ENCODE results near the gene RDH12.
"Not testable (repeated sequence)": the region's sequence is repeated elsewhere in the genome, so short reads cannot be mapped to it uniquely, and the experiment has no call there.

RDH12 gene

DNA sequence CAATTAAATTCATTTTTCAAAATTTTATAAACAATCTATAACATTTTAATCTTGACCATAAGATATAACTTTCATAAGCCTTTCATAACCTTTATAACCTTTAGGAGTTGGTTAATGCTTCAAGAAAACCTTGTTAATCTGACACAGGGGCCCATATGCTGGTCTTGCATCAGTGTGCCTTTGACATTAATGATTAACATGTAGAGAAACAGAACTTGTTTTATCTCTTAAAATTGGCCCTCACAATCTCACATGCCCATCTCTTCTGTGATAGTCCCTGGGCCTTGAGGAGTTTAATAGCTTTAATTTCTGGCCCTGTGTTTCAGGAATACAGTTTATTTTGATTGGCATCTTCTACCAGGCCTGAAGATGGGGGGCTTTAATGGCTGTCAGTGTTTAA lies 7.7 kb downstream of the RDH12 start:
- DNase-seq: not testable (repeated sequence)

DNA sequence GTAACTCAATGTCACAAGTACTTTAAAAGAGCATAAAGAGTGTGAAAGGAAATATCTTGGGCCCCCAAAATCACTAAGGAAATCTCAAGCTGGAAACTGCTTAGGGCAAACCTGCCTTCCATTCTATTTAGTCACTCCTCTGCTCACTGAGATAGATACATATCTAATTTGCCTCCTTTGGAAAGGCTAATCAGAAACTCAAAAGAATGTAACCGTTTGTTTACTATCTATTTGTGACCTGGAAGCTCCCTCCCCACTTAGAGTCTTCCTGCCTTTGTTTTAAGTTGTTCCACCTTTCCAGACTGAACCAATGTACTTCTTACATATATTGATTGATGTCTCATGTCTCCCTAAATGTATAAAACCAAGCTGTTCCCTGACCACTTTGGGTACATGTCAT lies 8.1 kb downstream of the RDH12 start:
- DNase-seq: not testable (repeated sequence)

DNA sequence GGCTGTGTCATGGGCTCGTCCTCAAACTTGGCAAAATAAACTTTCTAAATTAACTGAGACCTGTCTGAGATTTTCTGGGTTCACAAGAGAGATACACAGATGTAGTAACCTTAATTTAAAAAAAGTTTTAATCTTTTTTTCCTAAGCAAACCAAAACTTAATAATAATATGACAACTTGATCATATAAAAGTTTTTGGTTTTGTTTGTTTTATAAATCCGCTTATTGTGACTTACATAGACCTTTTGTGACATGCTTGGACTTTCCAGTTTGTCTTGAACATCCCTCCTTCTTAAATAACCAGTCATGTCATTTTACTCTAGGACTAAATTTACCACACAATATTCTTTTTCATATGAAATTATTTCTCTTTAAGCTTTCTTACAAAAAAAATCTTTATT lies 8.5 kb downstream of the RDH12 start:
- DNase-seq: no peak

DNA sequence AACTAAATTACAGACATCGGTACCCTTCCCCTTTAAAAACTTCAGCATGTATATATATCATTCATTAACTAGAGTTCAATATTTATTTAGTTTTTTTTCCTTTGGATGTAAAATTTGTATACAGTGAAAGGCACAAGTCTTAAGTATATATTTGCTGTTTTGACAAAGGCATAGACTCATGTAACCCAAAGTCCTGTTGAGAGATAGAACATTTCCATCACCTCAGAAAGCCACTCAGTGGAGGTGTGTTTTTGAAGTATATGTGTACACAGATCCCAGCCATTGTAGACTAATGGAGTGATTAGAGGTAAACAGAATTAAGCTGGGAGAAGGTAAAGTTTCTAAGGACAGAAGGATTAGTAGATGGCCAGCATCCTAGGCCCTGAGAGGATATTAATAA lies 15.4 kb downstream of the RDH12 start:
- no peak for DNase-seq

DNA sequence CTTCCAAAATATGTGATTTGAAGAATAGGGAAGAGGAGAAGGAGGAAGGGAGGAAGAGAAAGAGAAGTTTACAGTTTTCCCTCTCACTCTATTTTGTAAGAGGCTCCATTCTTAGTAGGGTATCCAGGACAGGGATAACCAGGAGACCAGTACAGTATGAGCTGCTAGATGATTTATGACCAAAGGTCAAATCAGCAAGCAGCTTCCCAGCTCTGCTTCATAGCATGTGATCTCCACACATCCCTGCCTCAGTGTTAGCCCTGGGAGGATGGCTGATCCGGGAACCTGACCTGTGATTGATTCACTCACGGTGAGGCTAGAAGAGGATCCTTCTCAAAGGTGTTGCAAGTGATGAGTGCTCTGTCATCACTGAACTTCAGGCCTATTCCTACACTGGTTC lies 16.6 kb downstream of the RDH12 start:
- no peak for DNase-seq

DNA sequence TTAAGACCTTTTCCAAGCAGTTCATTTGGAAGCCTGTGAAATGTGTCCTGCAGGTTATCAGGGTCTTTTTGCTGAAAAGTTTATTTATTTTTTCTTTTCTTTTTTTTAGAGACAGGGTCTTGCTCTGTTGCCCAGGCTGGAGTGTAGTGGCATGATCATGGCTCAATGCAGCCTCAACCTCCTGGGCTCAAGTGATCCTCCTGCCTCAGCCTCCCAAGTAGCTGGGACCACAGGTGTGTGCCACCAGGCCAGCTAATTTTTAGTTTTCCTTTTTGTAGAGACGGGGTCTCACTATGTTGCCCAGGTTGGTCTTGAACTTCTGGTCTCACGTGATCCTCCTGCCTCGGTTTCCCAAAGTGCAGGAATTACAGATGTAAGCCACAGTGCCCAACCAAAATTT lies 17.7 kb downstream of the RDH12 start:
- DNase-seq: not testable (repeated sequence)

DNA sequence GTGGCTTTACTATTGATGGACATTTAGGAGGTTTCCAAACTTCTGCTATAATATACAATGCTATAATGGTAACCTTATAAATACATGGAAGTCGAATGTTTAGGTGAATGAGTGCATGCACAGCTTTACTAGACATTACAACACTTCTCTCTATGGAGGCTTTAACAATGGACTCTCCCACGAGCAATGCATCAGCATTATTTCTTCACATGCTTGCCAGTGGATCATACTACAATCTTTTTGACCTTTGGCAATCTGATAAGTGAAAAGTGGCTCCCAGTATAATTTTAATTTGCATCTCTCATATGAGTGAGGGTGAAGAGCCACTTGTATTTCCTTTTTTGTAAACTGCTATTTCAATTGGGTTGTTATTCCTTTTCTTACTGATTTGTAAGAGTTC lies 18.2 kb downstream of the RDH12 start:
- DNase-seq: no peak

DNA sequence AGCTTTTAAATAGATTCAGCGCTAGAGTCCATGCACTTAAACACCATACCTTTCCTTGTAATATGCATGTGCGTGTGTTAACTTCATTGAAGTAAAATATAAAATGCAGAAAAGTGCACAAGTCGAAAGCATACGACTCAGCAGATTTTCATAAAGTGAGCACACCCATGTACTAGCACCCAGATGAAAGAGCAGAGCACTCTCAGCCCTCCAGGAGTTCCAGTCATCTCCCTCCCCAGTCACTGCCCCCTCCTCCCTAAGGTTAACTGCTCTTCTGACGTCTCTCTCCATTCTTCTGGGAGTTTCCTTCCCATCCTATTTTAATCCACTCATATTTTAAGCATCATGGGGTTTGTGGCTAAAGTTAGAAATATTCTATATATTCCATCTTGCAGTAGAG lies 20.2 kb downstream of the RDH12 start:
- no peak for DNase-seq

DNA sequence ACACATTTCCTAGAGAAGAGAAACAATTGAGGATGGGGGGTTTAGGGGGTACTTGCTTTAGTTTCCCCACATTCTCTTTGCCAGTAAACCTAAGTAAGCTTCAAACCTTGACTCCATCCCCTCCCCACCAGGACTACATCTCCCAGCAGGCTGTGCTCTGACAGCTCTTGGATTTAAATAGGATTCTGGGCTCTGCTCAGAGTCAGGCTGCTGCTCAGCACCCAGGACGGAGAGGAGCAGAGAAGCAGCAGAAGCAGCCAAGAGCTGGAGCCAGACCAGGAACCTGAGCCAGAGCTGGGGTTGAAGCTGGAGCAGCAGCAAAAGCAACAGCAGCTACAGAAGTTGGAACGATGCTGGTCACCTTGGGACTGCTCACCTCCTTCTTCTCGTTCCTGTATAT lies 20.6 kb downstream of the RDH12 start:
- no peak for DNase-seq

DNA sequence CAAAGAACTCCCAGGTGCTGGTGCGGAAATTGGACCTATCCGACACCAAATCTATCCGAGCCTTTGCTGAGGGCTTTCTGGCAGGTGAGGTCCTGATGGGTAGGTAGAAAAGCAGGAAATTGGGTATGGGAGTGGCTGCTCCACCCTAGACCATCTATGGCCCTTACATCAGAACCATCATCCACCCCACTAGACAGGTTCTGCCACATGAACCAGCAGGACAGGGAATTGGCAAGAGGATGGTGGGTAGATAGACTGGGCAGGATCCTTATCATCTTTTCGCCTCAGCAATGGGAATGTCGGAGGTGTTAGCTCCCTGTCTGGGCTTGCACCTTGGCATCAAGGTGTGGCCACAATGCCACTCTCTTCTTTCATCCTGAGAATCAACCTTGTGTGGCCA lies 23.5 kb downstream of the RDH12 start:
- no peak for DNase-seq

DNA sequence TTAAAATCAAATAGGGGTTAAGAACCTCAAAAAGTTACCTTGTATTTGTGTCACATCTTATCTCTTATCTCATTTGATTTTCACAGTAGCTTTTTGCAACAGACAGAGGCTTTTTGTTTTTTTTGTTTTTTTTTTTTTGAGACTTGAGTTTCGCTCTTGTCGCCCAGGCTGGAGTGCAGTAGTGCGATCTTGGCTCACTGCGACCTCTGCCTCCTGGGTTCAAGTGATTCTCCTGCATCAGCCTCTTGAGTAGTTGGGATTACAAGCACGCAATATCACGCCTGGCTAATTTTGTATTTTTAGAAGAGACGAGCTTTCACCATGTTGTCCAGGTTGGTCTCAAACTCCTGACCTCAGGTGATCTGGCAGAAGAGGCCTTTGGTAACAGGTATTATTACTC lies 25.7 kb downstream of the RDH12 start:
- no peak for DNase-seq

DNA sequence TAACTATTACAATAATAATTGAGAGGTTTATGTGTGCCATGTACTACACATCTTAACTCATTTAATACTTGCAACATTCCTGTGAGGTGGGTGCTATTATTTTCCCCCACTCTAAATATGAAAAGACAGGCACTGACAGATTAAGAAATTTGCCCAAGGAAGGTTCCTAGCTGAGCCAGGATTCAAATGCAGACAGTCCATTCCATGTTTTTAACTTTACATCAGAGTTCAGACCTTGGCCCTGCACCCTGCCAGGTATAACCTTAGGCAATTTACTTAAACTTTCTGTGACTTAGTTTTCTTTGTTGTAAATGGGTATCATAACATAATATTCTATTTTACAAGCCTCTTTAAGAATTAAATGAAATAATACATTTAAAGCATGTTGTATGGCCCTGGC lies 26.6 kb downstream of the RDH12 start:
- no peak for DNase-seq

DNA sequence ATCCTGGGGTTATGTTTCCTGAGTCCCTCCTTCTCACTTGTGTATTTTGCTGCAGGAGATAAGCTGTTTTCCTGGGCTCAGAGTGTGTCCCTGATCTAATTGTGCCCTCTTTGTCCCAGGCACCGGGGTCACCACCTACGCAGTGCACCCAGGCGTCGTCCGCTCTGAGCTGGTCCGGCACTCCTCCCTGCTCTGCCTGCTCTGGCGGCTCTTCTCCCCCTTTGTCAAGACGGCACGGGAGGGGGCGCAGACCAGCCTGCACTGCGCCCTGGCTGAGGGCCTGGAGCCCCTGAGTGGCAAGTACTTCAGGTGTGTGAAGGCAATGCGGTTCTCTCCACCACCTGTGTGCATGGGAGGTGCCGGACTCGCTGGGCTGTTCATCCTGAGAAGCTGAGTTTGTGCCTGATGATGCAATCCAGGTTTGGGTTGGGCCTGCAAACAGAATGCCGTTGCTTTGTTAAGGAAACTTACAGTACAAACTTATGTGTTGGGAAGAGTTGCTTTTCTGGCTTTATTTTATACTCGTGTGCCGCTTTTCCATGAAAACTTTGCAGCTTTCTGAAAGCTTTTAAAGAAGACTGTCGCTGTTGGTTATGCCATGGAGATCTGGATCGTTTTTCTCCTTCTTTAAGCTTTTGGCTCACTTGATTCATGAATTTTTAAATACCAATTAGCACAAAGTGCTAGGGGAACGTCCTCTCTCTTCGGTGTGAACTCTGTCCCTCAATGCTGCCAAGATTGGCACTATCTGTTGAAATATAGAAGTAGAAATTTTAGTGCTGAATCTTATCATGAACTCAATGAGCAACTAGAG lies 27.6 kb downstream of the RDH12 start:
- DNase-seq: no peak

DNA sequence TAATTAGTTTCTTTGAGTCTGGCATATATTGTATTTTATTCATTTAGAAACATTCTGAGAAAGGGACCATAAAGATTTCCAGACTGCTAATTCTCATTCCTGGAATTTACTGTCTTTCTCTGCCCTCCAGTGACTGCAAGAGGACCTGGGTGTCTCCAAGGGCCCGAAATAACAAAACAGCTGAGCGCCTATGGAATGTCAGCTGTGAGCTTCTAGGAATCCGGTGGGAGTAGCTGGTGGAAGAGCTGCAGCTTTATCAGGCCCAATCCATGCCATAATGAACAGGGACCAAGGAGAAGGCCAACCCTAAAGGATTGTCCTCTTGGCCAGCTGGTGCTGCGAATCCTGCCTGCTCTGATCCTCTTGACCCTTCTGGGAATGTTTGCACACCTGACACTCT lies 31.9 kb downstream of the RDH12 start:
- DNase-seq: no peak

DNA sequence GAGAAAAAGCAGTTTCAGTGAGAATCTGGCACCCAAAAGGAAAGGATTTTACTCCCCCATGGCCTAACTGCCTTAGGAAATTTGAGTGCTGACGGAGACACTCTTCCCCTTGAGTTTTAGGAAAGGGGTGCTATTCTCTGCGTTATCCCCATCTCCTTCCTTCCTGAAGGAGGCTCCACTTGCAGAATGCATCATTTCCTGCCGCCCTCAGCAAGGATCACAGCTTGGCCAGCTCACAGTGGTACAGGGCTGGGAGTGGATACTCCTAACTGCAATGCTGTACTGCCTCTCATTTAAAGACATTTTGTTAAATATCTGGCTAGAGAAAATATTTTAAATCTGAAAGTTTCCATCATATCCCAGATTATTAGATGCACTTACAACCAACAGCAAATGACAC lies 33.0 kb downstream of the RDH12 start:
- no peak for DNase-seq

DNA sequence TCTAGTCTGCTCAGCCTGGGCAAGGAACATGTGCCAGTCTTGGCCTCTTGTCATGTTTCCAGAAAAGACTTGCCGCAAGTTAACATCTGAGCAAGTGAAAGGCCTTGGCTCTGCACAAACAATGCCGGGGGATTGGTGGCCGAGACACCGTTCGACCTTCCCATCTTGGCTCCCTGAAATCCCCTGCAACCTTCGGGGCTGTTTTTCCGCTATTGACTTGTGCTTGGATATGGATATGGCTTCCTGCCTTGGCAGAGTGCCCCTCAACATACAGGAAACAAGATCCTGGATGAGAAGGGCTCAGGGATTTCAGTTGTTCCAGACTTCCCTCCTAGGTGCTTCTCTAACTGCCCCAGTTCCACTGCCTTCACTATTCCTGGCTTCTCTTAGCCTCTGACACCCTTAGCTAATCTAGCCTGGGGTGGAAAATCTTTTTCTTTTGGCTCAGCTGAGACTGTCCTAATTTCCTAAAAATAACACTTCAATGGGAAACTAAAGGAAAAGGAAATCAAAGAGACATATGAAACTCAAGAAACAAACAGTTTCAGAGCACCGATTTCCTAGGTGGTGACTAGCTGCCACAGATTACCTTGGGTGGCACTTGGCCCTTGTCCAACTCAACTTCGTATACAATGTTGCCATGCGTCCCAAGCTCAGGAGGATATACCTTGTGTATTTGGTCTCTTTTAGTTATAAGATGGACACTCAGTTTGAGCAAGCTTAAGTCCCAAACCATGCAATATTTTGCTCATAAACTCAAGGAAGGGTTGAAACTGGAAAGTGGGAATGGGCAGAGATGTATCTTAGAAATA lies 33.9 kb downstream of the RDH12 start:
- DNase-seq: no peak

DNA sequence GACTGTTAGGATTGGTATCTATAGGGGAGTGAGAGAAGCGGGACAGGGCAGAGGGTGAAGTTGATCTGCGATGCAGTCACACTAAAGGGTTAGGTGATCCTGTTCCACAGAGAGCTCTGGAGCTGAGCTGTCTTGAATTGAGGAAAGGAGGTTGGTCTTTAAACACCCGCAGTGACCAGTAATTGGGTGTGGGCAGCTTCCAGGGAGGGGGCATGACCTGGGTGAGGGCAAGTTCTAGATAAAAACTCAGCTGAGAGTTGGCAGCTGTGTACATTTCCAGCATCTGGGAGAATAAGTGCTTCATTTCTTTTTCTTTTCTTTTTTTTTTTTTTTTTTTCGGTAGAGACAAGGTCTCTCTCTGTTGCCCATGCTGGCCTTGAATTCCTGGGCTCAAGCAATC lies 35.1 kb downstream of the RDH12 start:
- no peak for DNase-seq

DNA sequence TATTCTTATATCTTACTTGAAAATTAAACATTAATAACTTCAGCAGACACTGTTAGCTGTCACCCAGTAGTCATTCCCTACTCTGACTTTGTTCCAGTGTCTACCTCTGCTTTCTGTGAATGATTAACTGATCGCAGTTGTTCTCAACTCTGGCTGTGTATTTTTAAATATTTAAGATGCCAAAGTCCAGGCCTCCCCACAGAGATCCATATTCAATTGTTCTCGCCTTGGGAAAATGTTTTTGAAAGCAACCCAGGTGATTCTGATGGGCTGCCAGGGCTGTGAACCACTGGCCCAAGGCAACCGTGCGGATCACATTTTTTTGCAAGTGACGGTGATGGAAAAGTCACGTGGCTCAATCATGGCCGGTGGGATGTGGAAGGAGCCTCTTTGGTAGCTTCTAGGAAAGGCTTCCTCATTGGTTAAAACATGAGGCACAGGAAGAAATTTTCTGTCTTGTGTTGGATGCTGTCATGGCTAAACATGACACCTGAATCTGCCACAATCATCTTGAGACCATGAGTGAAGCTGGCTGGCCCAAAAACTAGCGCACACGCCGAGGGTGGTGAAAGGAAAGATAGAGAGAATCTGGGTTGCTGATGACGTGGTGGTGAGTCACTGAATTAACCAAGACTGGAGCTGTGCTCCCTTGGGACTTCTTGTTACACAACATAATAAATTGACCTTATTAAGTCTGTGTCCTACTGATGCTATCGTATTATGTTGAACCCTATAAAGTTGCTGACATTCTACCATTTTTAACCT lies 37.2 kb downstream of the RDH12 start:
- DNase-seq: no peak

DNA sequence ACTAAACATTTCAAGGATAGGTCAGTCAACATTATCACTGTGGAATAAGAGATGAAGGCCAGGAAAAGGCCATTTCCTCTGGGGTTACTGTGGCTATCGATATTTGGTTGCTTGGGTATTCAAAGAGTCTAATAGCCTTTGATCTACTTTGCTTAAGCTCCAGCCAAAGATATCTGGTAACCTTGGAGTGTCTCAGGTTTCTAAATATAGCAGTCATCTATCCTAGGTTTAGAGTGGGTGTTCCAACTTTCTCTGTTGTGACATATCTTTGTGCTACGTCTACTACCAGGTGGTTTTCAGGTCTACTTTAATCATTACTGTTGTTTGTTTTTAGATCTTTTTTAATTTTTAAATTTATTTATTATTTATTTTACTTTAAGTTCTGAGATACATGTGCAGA lies 42.4 kb downstream of the RDH12 start:
- no peak for DNase-seq

DNA sequence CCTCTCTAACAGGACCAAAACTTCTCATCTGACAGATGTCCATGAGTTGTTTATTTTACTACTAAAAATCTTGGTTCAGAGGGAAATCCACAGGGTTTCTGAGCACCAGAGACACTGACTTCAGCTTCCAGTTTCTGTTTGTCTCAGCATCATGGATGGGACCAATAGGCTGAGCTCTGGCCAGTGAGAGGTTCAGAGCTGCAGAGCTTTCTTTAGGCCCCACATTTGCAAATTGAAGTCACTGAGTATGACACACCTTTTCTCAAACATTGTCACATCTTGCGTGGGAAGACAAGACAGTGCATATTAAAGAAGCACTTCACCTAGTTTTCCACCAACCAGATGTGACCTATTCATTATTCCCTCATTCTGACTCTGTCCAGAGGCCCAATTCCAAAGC lies 45.2 kb downstream of the RDH12 start:
- DNase-seq: no peak

DNA sequence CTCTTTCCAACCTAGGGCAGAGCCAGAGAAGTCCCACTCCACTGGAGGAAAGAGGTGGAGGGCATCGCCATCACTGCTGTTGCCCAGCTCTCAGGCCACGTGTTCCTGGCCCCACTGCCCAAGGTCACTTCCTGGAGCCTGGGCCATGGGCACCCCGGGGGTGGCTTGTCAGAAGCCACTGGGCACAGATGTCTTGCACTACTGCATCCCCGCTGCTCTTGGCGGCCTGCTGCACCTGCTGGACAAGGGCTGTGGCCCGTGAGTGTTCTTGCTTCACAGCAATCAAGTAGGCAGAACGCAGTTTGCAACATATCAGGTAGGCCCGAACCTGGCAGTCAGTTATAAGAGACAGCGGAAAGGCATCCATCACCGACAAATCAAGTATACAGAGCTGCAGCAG lies 46.6 kb downstream of the RDH12 start:
- DNase-seq: no peak

DNA sequence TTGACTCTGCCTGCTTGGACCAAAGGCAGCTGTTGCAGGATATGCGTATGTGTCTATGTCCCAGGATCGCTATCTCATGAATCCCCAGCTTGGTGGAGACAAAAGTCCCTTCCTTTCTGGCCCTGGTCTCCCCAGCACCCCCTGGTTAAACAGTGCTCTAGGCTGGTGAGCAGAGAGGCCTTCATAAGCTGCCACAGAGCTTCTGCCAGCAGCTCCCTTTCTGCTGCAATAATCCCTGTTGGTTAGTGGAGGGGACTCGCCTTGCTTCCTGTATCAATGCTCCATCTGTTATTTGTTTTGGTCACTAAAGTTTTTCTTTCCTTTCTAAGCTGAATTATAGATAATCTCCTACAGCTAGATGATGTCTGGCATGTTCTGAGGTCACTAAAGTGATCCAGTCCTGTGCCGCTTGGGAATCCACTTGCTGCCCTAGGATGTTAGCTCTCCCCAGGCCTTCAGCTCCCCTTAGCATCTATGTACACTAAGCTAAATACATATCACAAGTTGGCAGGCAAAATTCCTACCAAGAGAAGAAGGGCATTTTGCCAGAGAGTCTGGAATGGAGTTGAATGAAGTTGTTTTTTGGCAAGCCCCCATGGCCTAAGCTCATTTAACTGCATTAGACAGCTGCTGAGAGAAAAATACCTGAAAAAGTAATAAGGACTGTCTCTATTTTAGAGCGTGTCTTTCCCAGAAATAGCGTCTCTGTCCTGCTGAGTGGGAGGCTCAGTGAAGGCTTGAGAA lies 47.8 kb downstream of the RDH12 start:
- DNase-seq: no peak

DNA sequence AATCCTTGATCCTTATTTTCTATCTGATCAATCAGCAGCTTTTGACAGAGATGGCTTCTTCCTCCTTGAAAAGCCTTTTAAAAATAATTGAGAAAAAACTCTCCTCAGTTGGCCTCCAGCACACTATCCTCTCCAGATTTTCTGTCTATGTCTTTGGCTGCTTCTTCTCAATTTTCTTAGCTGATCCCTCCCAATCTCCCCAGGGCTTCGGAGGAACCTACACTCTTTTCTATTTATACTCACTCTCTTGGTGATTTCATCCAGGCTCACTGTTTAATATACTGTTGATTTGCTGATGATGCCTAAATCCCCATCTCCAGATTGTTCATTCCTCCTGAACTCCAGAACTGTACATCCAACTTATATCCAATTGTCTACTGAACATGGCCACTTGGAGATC lies 54.8 kb downstream of the RDH12 start:
- DNase-seq: no peak

Measured in stimulated activated naive CD4-positive, alpha-beta T cell treated with Interleukin-2 at 50 U/mL for 16 hours (primary cell).